H1 (cell line): ENCODE results near the gene UNC5B. TPM values are rescaled to one million over a fixed set of nuclear protein-coding genes. Genes with fewer than 3 reads are reported as not detected.

ENCODE experiments used
- CTCF ChIA-PET: fragments of 300-600 bp; sonication (Branson Sonifier 250); formaldehyde crosslinking; loops from one replicate; lab custom pipeline; 2021; ENCODE audit not compliant: partially characterized antibody; lab: Charles Lee
- POLR2A ChIA-PET: fragments of 300-600 bp; sonication (Branson Sonifier 250); formaldehyde crosslinking; loops from one replicate; lab custom pipeline; 2021; ENCODE audit warnings: inconsistent platforms; ENCODE audit not compliant: partially characterized antibody; lab: Charles Lee
- DNase-seq, 2 experiments: peaks; one replicate each; pipeline versions ENCODE4 v3.0.0 to v3.0.0-alpha.2; 2010 to 2022; ENCODE audit warnings: low spot score in 2 of 2, low read depth in 1 of 2, mixed read lengths in 1 of 2
- FAIRE-seq: peaks from 2 replicates; lab custom pipeline; 2011; peaks lifted over from hg19 to GRCh38; lab: Jason Lieb, UNC
- H2AFZ ChIP-seq: 2 replicates; pipeline ENCODE4 v1.8.1; 2012; ENCODE audit warnings: low read length, inconsistent platforms
- H2AK5ac ChIP-seq: 2 replicates; pipeline ENCODE4 v1.6.1; 2013; ENCODE audit warnings: low read depth, low read length
- H2BK120ac ChIP-seq: replicated peaks from 2 replicates; pipeline ENCODE3; 2013; ENCODE audit warnings: low read depth, low read length, inconsistent platforms
- H2BK12ac ChIP-seq: 2 replicates; pipeline ENCODE4 v1.6.1; 2013; ENCODE audit warnings: low read depth, low read length
- H2BK15ac ChIP-seq: 2 replicates; pipeline ENCODE4 v1.6.1; 2013; ENCODE audit warnings: low read length
- H2BK20ac ChIP-seq: 2 replicates; pipeline ENCODE4 v1.6.1; 2013; ENCODE audit warnings: low read length
- H2BK5ac ChIP-seq: 2 replicates; pipeline ENCODE4 v1.6.1; 2013; ENCODE audit warnings: low read depth, low read length
- H3K14ac ChIP-seq: 2 replicates; pipeline ENCODE4 v1.6.1; 2013; ENCODE audit warnings: inconsistent platforms; ENCODE audit not compliant: insufficient read length
- H3K18ac ChIP-seq: 2 replicates; pipeline ENCODE4 v1.6.1; 2013; ENCODE audit warnings: low read length; ENCODE audit errors: extremely low read depth
- H3K23ac ChIP-seq: 2 replicates; pipeline ENCODE4 v1.6.1; 2013; ENCODE audit warnings: inconsistent platforms; ENCODE audit not compliant: insufficient read length
- H3K23me2 ChIP-seq: 2 replicates; pipeline ENCODE4 v1.6.1; 2013; ENCODE audit warnings: low read depth, low read length
- H3K27ac ChIP-seq: 2 replicates; pipeline ENCODE4 v1.6.1; 2011; ENCODE audit warnings: low read depth, low read length, inconsistent platforms
- H3K27me3 ChIP-seq, 4 experiments: replicated peaks in 1 of 4; 1 replicate in 1 of 4; 2 replicates in 3 of 4; pipeline versions ENCODE4 v1.6.1 to v1.8.1; 2011 to 2013; ENCODE audit warnings: low read length in 3 of 4, mild to moderate bottlenecking in 3 of 4, inconsistent platforms in 2 of 4, mixed read lengths in 2 of 4, moderate library complexity in 1 of 4; ENCODE audit not compliant: control insufficient read depth in 3 of 4, insufficient read depth in 3 of 4; ENCODE audit errors: extremely low read depth in 1 of 4
- H3K36me3 ChIP-seq, 4 experiments: 2 replicates each; pipeline versions ENCODE4 v1.6.1 to v1.8.1; 2011 to 2013; ENCODE audit warnings: mild to moderate bottlenecking in 4 of 4, low read length in 3 of 4, moderate library complexity in 2 of 4, control low read depth in 1 of 4, inconsistent platforms in 1 of 4; ENCODE audit not compliant: insufficient read depth in 4 of 4, control insufficient read depth in 2 of 4
- H3K4ac ChIP-seq: replicated peaks from 2 replicates; pipeline ENCODE3; 2013; ENCODE audit warnings: low read length, low read depth, mixed read lengths, inconsistent platforms; ENCODE audit not compliant: insufficient read length
- H3K4me1 ChIP-seq, 4 experiments: replicated peaks in 1 of 4; 1 replicate in 1 of 4; 2 replicates in 3 of 4; pipeline versions ENCODE4 v1.6.1 to v1.8.1; 2011 to 2013; ENCODE audit warnings: low read length in 3 of 4, inconsistent platforms in 2 of 4, mixed read lengths in 1 of 4; ENCODE audit not compliant: insufficient read depth in 4 of 4, control insufficient read depth in 3 of 4
- H3K4me2 ChIP-seq, 2 experiments: 2 replicates each; pipeline versions ENCODE4 v1.6.1 to v1.8.1; 2011 to 2013; ENCODE audit warnings: low read depth in 2 of 2, low read length in 2 of 2, control low read depth in 1 of 2, inconsistent platforms in 1 of 2, mild to moderate bottlenecking in 1 of 2; ENCODE audit not compliant: insufficient read depth in 1 of 2
- H3K4me3 ChIP-seq, 4 experiments: fragments of 200-600, 300-600 bp in 1 of 4; sonication (generic), shearing (Covaris generic), sonication (Bioruptor Twin) in 1 of 4; 2 replicates each; pipeline versions ENCODE4 v1.5.1 to v1.8.1; 2011 to 2016; ENCODE audit warnings: low read length in 4 of 4, low read depth in 3 of 4, control low read depth in 2 of 4, inconsistent platforms in 2 of 4, mild to moderate bottlenecking in 2 of 4, mixed read lengths in 1 of 4, moderate library complexity in 1 of 4; ENCODE audit not compliant: insufficient read depth in 2 of 4; ENCODE audit errors: extremely low read depth in 1 of 4
- H3K56ac ChIP-seq: replicated peaks from 2 replicates; pipeline ENCODE3; 2013; ENCODE audit warnings: low read depth, mild to moderate bottlenecking, mixed read lengths, low read length, inconsistent platforms; ENCODE audit not compliant: insufficient read length
- H3K79me1 ChIP-seq: 2 replicates; pipeline ENCODE4 v1.6.1; 2013; ENCODE audit warnings: low read depth, low read length, control low read depth
- H3K79me2 ChIP-seq, 2 experiments: 2 replicates each; pipeline versions ENCODE4 v1.6.1 to v1.8.1; 2012 to 2013; ENCODE audit warnings: low read length in 2 of 2, mild to moderate bottlenecking in 2 of 2, inconsistent platforms in 1 of 2; ENCODE audit not compliant: insufficient read depth in 2 of 2, control insufficient read depth in 1 of 2
- H3K9ac ChIP-seq, 4 experiments: replicated peaks in 1 of 4; 1 replicate in 1 of 4; 2 replicates in 3 of 4; pipeline versions ENCODE4 v1.6.1 to v1.8.1; 2011 to 2013; ENCODE audit warnings: low read depth in 3 of 4, low read length in 3 of 4, control low read depth in 2 of 4, mild to moderate bottlenecking in 2 of 4, moderate library complexity in 2 of 4, inconsistent platforms in 1 of 4; ENCODE audit errors: extremely low read depth in 1 of 4
- H3K9me3 ChIP-seq, 2 experiments: 2 replicates each; pipeline versions ENCODE4 v1.6.1 to v1.8.1; 2012 to 2013; ENCODE audit warnings: mild to moderate bottlenecking in 2 of 2, moderate library complexity in 2 of 2, control low read depth in 1 of 2, inconsistent platforms in 1 of 2, low read depth in 1 of 2, low read length in 1 of 2, mixed read lengths in 1 of 2; ENCODE audit not compliant: insufficient read depth in 2 of 2
- H4K20me1 ChIP-seq, 2 experiments: replicated peaks in 1 of 2; 2 replicates each; pipeline versions ENCODE3 to v1.8.1; 2011 to 2013; ENCODE audit warnings: inconsistent platforms in 2 of 2, low read length in 2 of 2, mild to moderate bottlenecking in 1 of 2; ENCODE audit not compliant: insufficient read depth in 2 of 2, control insufficient read depth in 1 of 2
- H4K5ac ChIP-seq: 2 replicates; pipeline ENCODE4 v1.6.1; 2013; ENCODE audit warnings: low read length, low read depth, mixed read lengths, inconsistent platforms; ENCODE audit not compliant: insufficient read length
- H4K8ac ChIP-seq: 2 replicates; pipeline ENCODE4 v1.8.0; 2013; ENCODE audit warnings: mild to moderate bottlenecking, moderate library complexity, low read length, inconsistent platforms; ENCODE audit not compliant: insufficient read depth; ENCODE audit errors: extremely low read depth
- H4K91ac ChIP-seq: replicated peaks from 2 replicates; pipeline ENCODE3; 2013; ENCODE audit warnings: low read length, mixed read lengths, inconsistent platforms; ENCODE audit not compliant: insufficient read length
- ATF2 ChIP-seq: IDR thresholded peaks from 2 replicates; pipeline ENCODE4 v1.6.1; 2012; ENCODE audit warnings: low read length, inconsistent platforms
- BACH1 ChIP-seq: IDR thresholded peaks from 2 replicates; pipeline ENCODE4 v1.6.1; 2012; ENCODE audit warnings: low read length, improper control_type of control experiment
- CBX8 ChIP-seq: fragments of 300-800, 300-1000 bp; sonication (generic); IDR thresholded peaks from 2 replicates; pipeline ENCODE4 v1.7.1; 2016; ENCODE audit warnings: low read depth, low read length, borderline replicate concordance
- CHD1 ChIP-seq: IDR thresholded peaks from 2 replicates; pipeline ENCODE4 v1.6.1; 2012; ENCODE audit warnings: low read depth, low read length, improper control_type of control experiment
- CHD2 ChIP-seq: IDR thresholded peaks from 2 replicates; pipeline ENCODE4 v1.6.1; 2012; ENCODE audit warnings: low read length, improper control_type of control experiment
- JUN ChIP-seq: IDR thresholded peaks from 2 replicates; pipeline ENCODE4 v1.6.1; 2011; ENCODE audit warnings: low read depth, mild to moderate bottlenecking, improper control_type of control experiment, low read length
- POU5F1 ChIP-seq: IDR thresholded peaks from 2 replicates; pipeline ENCODE4 v1.6.1; 2011; ENCODE audit warnings: low read depth, mild to moderate bottlenecking, low read length, moderate library complexity
- RBBP5 ChIP-seq: IDR thresholded peaks from 2 replicates; pipeline ENCODE4 v1.7.1; 2012; ENCODE audit warnings: low read depth, mild to moderate bottlenecking, inconsistent platforms, low read length, moderate library complexity, borderline replicate concordance
- RNF2 ChIP-seq: fragments of 200-900, 300-1000 bp; sonication (generic); IDR thresholded peaks from 2 replicates; pipeline ENCODE4 v1.7.1; 2016; ENCODE audit warnings: borderline replicate concordance, low read depth, mild to moderate bottlenecking, antibody characterized with exemption, low read length; ENCODE audit not compliant: poor library complexity, severe bottlenecking; ENCODE audit errors: missing control alignments
- SP4 ChIP-seq: IDR thresholded peaks from 2 replicates; pipeline ENCODE4 v1.6.1; 2012; ENCODE audit warnings: low read length, inconsistent platforms
- SRF ChIP-seq: IDR thresholded peaks from 2 replicates; pipeline ENCODE4 v1.6.1; 2011; ENCODE audit warnings: mild to moderate bottlenecking, low read depth, low read length, moderate library complexity
- TAF7 ChIP-seq: optimal IDR thresholded peaks from 2 replicates; pipeline ENCODE3; 2011; ENCODE audit warnings: low read depth, mild to moderate bottlenecking, inconsistent platforms, low read length, moderate library complexity, borderline replicate concordance
- TBP ChIP-seq: IDR thresholded peaks from 2 replicates; pipeline ENCODE4 v1.6.1; 2011; ENCODE audit warnings: low read depth, low read length, improper control_type of control experiment
- WGBS, 2 experiments: shearing (Covaris generic) in 1 of 2; methylation state at CpG; one replicate each; pipeline versions ENCODE4 v1.1.6 to v1.1.7; 2013 to 2015; ENCODE audit warnings: low lambda C conversion rate in 2 of 2, mixed read lengths in 2 of 2, inconsistent platforms in 1 of 2, low coverage in 1 of 2, missing lambda C conversion rate in 1 of 2; ENCODE audit not compliant: insufficient replicate concordance in 2 of 2, insufficient coverage in 1 of 2, insufficient read length in 1 of 2; ENCODE audit errors: extremely low coverage in 1 of 2, missing lambda C conversion rate in 1 of 2; 5-methylcytosine and 5-hydroxymethylcytosine counted together
- polyA plus RNA-seq, 7 experiments: library from polyadenylated mRNA; depleted of rRNA in 3 of 7; stranded (reverse) in 5 of 7; unstranded in 2 of 7; fragments of >200 nt in 5 of 7; fragments of 200-250 nt in 2 of 7; gene quantifications; 1 replicate in 5 of 7; 2 replicates in 1 of 7; 4 replicates in 1 of 7; pipeline versions ENCODE4 v1.2.1 to v1.2.3, GENCODE V29; 2011 to 2013; ENCODE audit warnings: missing spikeins in 2 of 7, mixed read lengths in 2 of 7
- total RNA-seq: library from RNA; stranded (reverse); fragmentation: NEBNext Ultra II Directional; extraction: Animal tissue kit (Norgen Biotek cat#: 25700); gene quantifications from 2 replicates; pipeline ENCODE4 v1.2.1, GENCODE V29; 2021

The UNC5B gene
- total and polyA plus RNA-seq, 2 of the 8 experiments (the other 6 are each of a cell fraction or from before 2014, with no cell fraction given): 27.9 to 31.8 TPM

- no peak overlapping the region for H2AFZ ChIP-seq
- H2BK20ac ChIP-seq: no peak overlapping the region
- H2AK5ac ChIP-seq: no peak overlapping the region
- no peak overlapping the region for H3K27ac ChIP-seq
- no peak overlapping the region for H3K9ac ChIP-seq
- H4K20me1 ChIP-seq: no peaks in the 10 kb centered on the region
- H3K36me3 ChIP-seq: peaks cover 0 to 8% (median 2%) of the 10 kb centered on the region in 4 experiments; a peak in 3 of 8 replicates
- H3K79me2 ChIP-seq: no peaks in the 10 kb centered on the region
- POLR2A ChIA-PET: interaction anchor here (1.7 kb wide), 1 partner anchor 13 kb away, joined by 3 read pairs; no protein-coding TSS in a partner anchor
- no peak overlapping the region for H2BK5ac ChIP-seq
- H4K5ac ChIP-seq: no peak overlapping the region
- no peak overlapping the region for H2BK120ac ChIP-seq
- no peaks in the 10 kb centered on the region for H3K9me3 ChIP-seq
- H2BK15ac ChIP-seq: no peak overlapping the region
- H4K91ac ChIP-seq: no peak overlapping the region
- no peak overlapping the region for H3K14ac ChIP-seq
- no peak overlapping the region for H2BK12ac ChIP-seq
- H3K18ac ChIP-seq: no peak overlapping the region
- no peaks in the 10 kb centered on the region for H3K27me3 ChIP-seq
- H3K23ac ChIP-seq: no peak overlapping the region
- no peak overlapping the region for H4K8ac ChIP-seq
- H3K4me1 ChIP-seq: peaks cover 0 to 16% (median 9%) of the 10 kb centered on the region in 4 experiments; a peak in 6 of 7 replicates
- no peak overlapping the region for H3K4me3 ChIP-seq
- CTCF ChIA-PET: interaction anchor here (1.3 to 22.4 kb wide), 5 partner anchors 8 to 42 kb away, joined by 3 to 401 read pairs (median 4); partner anchors contain the start of gene SLC29A3
- no peak overlapping the region for H3K4ac ChIP-seq
- H3K79me1 ChIP-seq: 0 out of 2 replicates have a peak, but pooled peaks cover 6% of the 10 kb centered on the region
- H3K4me2 ChIP-seq: no peak overlapping the region
- 89% methylated on average over 5 of the region's 5 CpGs; no CpG with 5 or more reads in 1 of the 2 experiments for WGBS, 2 experiments
- H3K56ac ChIP-seq: no peak overlapping the region
- H3K23me2 ChIP-seq: no peaks in the 10 kb centered on the region
- DNase-seq (no peak), FAIRE-seq (no peak)
- TF ChIP-seq TAF7 (no peak), BACH1 (no peak), TBP (no peak), ATF2 (no peak), JUN (no peak), CBX8 (no peak), SP4 (no peak), SRF (no peak), CHD2 (no peak), CHD1 (no peak), RNF2 (no peak), POU5F1 (no peak), RBBP5 (no peak)
These were observed 120.1 kb downstream of the UNC5B start for GRCh38 chr10:71332466-71332865.
